HG02571 (cell line): ENCODE results near the gene ZNF23.

Experiments
- ATAC-seq: cut with Tn5 transposase; IDR thresholded peaks from one replicate; pipeline ENCODE4 v1.9.1; 2021; ENCODE audit warnings: mild to moderate bottlenecking, moderate library complexity; ENCODE audit not compliant: unreplicated experiment

The ZNF23 gene

GRCh38 chr16:71399801-71400563 lies 62.1 kb downstream of the ZNF23 start:
- no peak for ATAC-seq
